ENCODE measurements around the gene ATP6AP1. TPM values are rescaled to one million over a fixed set of nuclear protein-coding genes. Genes with fewer than 3 reads are reported as not detected.

Gene ATP6AP1
- total and polyA plus RNA-seq, 9 donors = 30.0 to 78.3 (median 65.9) TPM

DNA sequence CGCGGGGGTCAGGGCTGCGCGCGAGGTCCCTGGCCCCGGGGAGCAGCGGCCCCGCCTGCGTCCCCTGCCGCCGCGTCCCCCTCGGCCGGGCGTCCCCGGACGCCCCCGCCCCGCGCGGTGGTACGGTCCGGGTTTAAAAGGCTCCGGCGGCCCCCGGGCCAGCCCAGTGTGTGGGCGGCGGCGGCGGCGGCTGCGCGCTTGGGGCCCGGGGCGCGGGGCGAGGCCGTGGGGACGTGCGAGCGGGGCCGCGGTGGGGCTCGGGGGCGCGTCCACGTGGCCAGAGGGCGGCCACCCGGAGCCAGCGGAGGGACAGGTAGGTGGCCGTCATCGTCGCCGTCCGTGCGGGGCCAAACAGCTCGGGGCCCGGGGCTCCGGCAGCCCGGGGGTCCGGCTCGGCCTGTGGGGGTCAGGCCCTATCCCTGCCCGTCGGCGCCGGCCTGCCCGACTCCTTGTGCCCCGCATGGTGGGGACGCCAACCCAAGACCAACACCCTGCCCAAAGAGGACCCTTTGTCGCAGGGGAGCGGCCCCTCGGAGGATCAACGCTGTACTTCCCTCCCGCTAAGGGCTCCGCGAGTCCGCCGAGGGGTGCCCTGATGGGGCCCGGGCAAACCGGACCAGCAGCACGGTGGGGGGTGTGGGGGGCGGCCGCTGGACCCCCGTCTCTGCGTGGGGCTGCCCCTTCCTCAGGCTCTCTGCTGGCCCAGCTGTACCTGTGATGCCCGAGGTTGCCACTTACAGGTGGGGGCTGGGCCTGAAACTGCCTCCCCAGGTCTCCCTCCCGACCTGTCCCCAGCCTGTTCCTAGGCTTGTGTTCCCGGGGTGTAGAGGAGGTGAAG, 29.9 kb downstream of the ATP6AP1 start, which contains the start of gene PLXNA3:
PLXNA3 (plus strand) TSS at position 166 of the 838 bp plus-strand sequence. CDS start 1,903 bp downstream, outside the sequence.
- DNase-seq = peak; percentile 69
- no peak within 1 kb of the TSS for H3K27ac ChIP-seq (ENCODE audit: low read length)
- peak within 1 kb of the TSS; percentile 65 for H3K4me3 ChIP-seq (ENCODE audit: low read length)
- peaks cover 9% of the 10 kb centered on the region for H3K4me1 ChIP-seq (ENCODE audit: control insufficient read depth, insufficient read depth, low read length)
- no peaks in the 10 kb centered on the region for H3K27me3 ChIP-seq (ENCODE audit: control insufficient read depth, insufficient read depth, low read length)
- peaks cover 26% of the 10 kb centered on the region for H3K36me3 ChIP-seq (ENCODE audit: control insufficient read depth, insufficient read depth, low read length)
- 30% methylated on average over 67 of the region's 88 CpGs for WGBS (ENCODE audit: insufficient coverage)
- H3K9me3 ChIP-seq (replicated peaks; ENCODE audit: control insufficient read depth, low read depth, low read length) = peaks cover 2% of the 10 kb centered on the region

DNA sequence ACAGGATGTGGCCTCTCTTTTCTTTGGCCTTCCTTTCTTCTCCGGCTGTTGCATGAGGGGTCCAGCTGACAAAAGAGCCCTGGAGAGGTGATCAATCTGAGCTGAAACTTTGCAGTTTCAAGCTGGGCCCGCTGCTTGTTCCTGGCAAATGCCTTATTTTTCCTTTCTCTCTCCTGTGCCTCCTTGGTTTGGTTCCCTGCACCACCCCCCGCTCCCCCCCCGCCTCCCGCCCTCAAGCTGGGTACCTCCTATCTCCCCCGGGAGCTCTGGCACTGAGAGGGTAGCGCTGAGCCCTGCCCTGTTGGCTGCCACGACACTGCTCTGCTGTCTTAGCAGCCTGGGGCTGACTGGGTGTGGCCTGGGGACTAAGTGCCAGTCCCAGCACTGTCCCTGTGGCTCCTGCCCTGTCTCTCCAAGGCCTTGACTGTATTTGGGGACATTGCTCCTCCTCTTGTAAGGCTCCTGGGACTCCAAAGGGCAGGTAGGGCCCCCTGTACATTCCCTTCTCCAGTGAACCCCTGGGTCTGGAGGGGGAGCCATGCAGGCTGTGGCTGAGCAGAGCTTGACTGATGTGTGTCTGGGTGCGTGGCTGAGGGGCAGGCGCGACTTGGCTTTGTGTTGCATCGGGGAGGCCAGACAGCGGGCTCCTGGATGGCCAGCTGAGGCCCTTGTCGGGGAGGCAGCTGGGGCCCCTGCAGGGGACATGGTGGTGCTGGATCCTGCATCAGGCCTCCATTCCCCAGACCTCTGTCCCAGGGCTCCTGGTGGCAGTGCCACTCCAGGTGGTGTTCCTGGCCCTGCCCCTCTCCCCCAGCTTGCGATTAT, 30.7 kb downstream of the ATP6AP1 start:
- Histone ChIP-seq H3K27me3 (ENCODE audit: control insufficient read depth, insufficient read depth, low read length) (no peaks in the 10 kb centered on the region), H3K36me3 (ENCODE audit: control insufficient read depth, insufficient read depth, low read length) (peaks cover 26% of the 10 kb centered on the region), H3K27ac (ENCODE audit: low read length) (no peak overlapping the region), H3K4me1 (ENCODE audit: control insufficient read depth, insufficient read depth, low read length) (peaks cover 9% of the 10 kb centered on the region), H3K4me3 (ENCODE audit: low read length) (peak overlapping the region; percentile 65), H3K9me3 (replicated peaks; ENCODE audit: control insufficient read depth, low read depth, low read length) (peaks cover 2% of the 10 kb centered on the region)
- peak; percentile 28 for DNase-seq
- 46% methylated on average over 10 of the region's 15 CpGs for WGBS (ENCODE audit: insufficient coverage)

DNA sequence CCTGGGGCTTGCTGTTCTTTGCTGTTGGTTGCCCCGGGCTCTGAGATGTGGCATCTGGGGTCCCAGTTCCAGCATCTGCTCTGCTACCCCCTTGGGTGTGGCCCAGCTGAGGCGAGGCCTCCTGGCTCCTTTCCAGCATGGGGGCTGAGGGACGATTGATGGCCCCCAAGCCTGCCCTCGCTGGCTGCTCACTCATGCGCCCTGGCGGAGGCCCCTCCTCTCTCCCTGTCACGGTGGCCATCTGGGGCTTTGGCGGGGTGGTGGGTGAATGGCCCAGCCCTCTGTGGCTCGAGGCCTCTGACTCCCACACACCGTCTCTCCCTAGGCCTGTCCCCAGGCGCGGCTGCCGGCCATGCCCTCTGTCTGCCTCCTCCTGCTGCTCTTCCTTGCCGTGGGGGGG, 31.4 kb downstream of the ATP6AP1 start:
- Histone ChIP-seq H3K4me3 (ENCODE audit: low read length) (peak overlapping the region; percentile 65), H3K9me3 (replicated peaks; ENCODE audit: control insufficient read depth, low read depth, low read length) (peaks cover 2% of the 10 kb centered on the region), H3K27ac (ENCODE audit: low read length) (no peak overlapping the region), H3K4me1 (ENCODE audit: control insufficient read depth, insufficient read depth, low read length) (peaks cover 9% of the 10 kb centered on the region), H3K27me3 (ENCODE audit: control insufficient read depth, insufficient read depth, low read length) (no peaks in the 10 kb centered on the region), H3K36me3 (ENCODE audit: control insufficient read depth, insufficient read depth, low read length) (peaks cover 32% of the 10 kb centered on the region)
- DNase-seq = no peak
- WGBS (ENCODE audit: insufficient coverage) = 41% methylated on average over 12 of the region's 14 CpGs

DNA sequence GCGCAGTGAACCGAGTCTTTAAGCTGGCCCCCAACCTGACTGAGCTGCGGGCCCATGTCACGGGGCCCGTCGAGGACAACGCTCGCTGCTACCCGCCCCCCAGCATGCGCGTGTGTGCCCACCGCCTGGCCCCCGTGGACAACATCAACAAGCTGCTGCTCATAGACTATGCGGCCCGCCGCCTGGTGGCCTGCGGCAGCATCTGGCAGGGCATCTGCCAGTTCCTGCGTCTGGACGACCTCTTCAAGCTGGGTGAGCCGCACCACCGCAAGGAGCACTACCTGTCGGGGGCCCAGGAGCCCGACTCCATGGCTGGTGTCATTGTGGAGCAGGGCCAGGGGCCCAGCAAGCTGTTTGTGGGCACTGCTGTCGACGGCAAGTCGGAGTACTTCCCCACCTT, 31.8 kb downstream of the ATP6AP1 start:
- WGBS (ENCODE audit: insufficient coverage) = 84% methylated on average over 26 of the region's 26 CpGs
- DNase-seq = no peak
- Histone ChIP-seq H3K4me1 (ENCODE audit: control insufficient read depth, insufficient read depth, low read length) (peaks cover 9% of the 10 kb centered on the region), H3K27me3 (ENCODE audit: control insufficient read depth, insufficient read depth, low read length) (no peaks in the 10 kb centered on the region), H3K9me3 (replicated peaks; ENCODE audit: control insufficient read depth, low read depth, low read length) (peaks cover 2% of the 10 kb centered on the region), H3K4me3 (ENCODE audit: low read length) (no peak overlapping the region), H3K36me3 (ENCODE audit: control insufficient read depth, insufficient read depth, low read length) (peaks cover 37% of the 10 kb centered on the region), H3K27ac (ENCODE audit: low read length) (no peak overlapping the region)

DNA sequence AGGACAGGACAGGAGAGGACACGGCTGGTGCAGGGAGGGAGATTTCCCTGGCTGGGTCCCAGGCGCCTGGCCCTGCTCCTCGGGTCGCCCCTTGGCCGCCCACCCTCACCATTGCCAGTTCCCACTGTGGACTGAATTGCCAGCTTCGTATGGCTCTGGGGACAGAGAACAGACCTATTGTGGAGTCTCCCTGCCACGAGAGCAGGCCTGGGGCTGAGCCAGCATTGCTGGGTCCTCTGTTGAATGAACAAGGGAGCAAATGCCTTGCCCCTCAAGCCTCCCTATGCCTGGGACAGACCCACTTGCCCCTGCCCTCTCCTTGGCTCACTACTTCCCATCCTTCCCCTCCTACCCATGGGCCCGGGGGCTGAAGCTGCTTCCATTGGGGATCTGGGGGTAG, 33.9 kb downstream of the ATP6AP1 start:
- Histone ChIP-seq H3K27ac (ENCODE audit: low read length) (no peak overlapping the region), H3K27me3 (ENCODE audit: control insufficient read depth, insufficient read depth, low read length) (no peaks in the 10 kb centered on the region), H3K9me3 (replicated peaks; ENCODE audit: control insufficient read depth, low read depth, low read length) (peaks cover 2% of the 10 kb centered on the region), H3K36me3 (ENCODE audit: control insufficient read depth, insufficient read depth, low read length) (peaks cover 45% of the 10 kb centered on the region), H3K4me1 (ENCODE audit: control insufficient read depth, insufficient read depth, low read length) (peaks cover 9% of the 10 kb centered on the region), H3K4me3 (ENCODE audit: low read length) (no peak overlapping the region)
- no peak for DNase-seq
- WGBS (ENCODE audit: insufficient coverage) = 85% methylated on average over 7 of the region's 8 CpGs

DNA sequence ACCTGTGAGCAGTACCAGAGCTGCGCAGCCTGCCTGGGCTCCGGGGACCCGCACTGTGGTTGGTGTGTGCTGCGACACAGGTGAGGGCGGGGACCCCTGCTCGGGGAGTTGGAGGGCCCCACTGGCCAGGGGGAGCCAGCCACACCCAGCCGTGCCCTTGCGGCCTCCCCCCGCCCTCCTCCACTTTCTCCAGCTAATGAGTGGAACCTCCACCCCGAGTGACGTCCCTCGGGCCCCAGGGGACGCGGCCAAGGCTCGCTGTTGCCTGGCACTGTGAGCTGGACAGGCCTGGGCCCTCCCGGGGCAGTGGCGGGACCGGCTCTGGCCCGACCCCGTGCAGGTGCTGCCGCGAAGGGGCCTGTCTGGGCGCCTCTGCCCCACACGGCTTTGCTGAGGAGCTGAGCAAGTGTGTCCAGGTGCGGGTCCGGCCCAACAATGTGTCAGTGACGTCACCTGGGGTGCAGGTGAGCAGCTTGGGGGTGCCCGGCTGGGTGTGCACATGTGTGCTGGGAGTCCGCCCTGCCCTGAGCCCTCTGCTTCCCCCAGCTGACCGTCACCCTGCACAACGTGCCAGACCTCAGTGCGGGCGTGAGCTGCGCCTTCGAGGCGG, 35.2 kb downstream of the ATP6AP1 start:
- Histone ChIP-seq H3K27ac (ENCODE audit: low read length) (no peak overlapping the region), H3K4me3 (ENCODE audit: low read length) (no peak overlapping the region), H3K36me3 (ENCODE audit: control insufficient read depth, insufficient read depth, low read length) (peaks cover 55% of the 10 kb centered on the region), H3K4me1 (ENCODE audit: control insufficient read depth, insufficient read depth, low read length) (peaks cover 9% of the 10 kb centered on the region), H3K9me3 (replicated peaks; ENCODE audit: control insufficient read depth, low read depth, low read length) (peaks cover 2% of the 10 kb centered on the region), H3K27me3 (ENCODE audit: control insufficient read depth, insufficient read depth, low read length) (no peaks in the 10 kb centered on the region)
- no peak for DNase-seq
- 88% methylated on average over 28 of the region's 36 CpGs for WGBS (ENCODE audit: insufficient coverage)

DNA sequence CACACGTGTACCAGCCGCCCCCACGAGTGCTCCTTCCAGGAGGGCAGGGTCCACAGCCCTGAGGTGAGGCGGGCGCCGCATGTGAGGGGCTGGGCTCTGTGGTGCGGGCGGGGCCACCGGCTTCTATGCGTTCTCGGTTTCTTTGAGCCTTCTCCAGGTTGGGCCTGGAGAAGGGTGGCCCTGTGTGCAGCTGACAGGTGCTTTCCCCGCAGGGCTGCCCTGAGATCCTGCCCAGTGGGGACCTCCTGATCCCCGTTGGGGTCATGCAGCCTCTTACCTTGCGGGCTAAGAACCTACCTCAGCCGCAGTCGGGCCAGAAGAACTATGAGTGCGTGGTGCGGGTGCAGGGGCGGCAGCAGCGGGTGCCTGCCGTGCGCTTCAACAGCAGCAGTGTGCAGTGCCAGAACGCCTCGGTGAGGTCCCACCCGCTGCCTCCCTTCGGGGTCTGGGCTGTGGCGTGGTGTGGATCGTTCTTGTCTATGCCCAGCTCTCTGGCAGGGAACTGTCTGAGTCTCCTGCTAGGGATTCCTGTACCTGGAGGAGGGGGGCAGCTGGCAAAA, 36.4 kb downstream of the ATP6AP1 start:
- Histone ChIP-seq H3K27me3 (ENCODE audit: control insufficient read depth, insufficient read depth, low read length) (no peaks in the 10 kb centered on the region), H3K36me3 (ENCODE audit: control insufficient read depth, insufficient read depth, low read length) (peaks cover 63% of the 10 kb centered on the region), H3K9me3 (replicated peaks; ENCODE audit: control insufficient read depth, low read depth, low read length) (peaks cover 3% of the 10 kb centered on the region), H3K4me3 (ENCODE audit: low read length) (no peak overlapping the region), H3K27ac (ENCODE audit: low read length) (no peak overlapping the region), H3K4me1 (ENCODE audit: control insufficient read depth, insufficient read depth, low read length) (peaks cover 2% of the 10 kb centered on the region)
- 93% methylated on average over 24 of the region's 28 CpGs for WGBS (ENCODE audit: insufficient coverage)
- no peak for DNase-seq

DNA sequence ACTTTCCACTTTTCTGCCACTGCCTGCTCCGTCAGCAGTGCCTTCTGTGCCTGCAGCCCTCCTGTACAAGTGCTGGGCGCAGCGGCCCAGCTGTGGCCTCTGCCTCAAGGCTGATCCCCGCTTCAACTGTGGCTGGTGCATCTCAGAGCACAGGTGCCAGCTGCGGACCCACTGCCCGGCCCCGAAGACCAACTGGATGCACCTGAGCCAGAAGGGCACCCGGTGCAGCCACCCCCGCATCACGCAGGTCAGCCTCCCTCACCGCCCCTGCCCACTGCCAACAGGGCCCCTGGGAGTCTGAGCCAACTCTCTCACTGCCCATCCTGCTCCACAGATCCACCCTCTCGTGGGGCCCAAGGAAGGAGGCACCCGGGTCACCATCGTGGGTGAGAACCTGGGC, 37.1 kb downstream of the ATP6AP1 start:
- H3K36me3 ChIP-seq (ENCODE audit: control insufficient read depth, insufficient read depth, low read length) = peaks cover 68% of the 10 kb centered on the region
- no peak overlapping the region for H3K4me3 ChIP-seq (ENCODE audit: low read length)
- no peak for DNase-seq
- peaks cover 3% of the 10 kb centered on the region for H3K9me3 ChIP-seq (replicated peaks; ENCODE audit: control insufficient read depth, low read depth, low read length)
- 92% methylated on average over 9 of the region's 14 CpGs for WGBS (ENCODE audit: insufficient coverage)
- no peaks in the 10 kb centered on the region for H3K27me3 ChIP-seq (ENCODE audit: control insufficient read depth, insufficient read depth, low read length)
- H3K4me1 ChIP-seq (ENCODE audit: control insufficient read depth, insufficient read depth, low read length) = no peaks in the 10 kb centered on the region
- no peak overlapping the region for H3K27ac ChIP-seq (ENCODE audit: low read length)

DNA sequence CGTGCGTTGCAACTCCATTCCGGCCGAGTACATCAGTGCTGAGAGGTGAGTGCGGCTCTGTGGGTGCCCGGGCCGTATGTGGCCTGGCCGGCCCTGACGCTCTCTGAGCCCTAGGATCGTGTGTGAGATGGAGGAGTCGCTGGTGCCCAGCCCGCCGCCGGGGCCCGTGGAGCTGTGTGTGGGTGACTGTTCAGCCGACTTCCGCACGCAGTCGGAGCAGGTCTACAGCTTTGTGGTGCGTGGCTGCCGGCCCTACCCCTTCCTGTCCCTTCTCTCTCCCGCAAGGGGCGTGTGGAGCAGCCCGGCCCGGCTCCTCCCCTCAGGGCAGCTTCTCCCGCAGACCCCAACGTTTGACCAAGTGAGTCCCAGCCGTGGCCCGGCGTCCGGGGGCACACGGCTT, 37.6 kb downstream of the ATP6AP1 start:
- H3K4me1 ChIP-seq (ENCODE audit: control insufficient read depth, insufficient read depth, low read length) = no peaks in the 10 kb centered on the region
- no peaks in the 10 kb centered on the region for H3K27me3 ChIP-seq (ENCODE audit: control insufficient read depth, insufficient read depth, low read length)
- no peak overlapping the region for H3K27ac ChIP-seq (ENCODE audit: low read length)
- peaks cover 65% of the 10 kb centered on the region for H3K36me3 ChIP-seq (ENCODE audit: control insufficient read depth, insufficient read depth, low read length)
- H3K9me3 ChIP-seq (replicated peaks; ENCODE audit: control insufficient read depth, low read depth, low read length) = peaks cover 3% of the 10 kb centered on the region
- WGBS (ENCODE audit: insufficient coverage) = 91% methylated on average over 22 of the region's 32 CpGs
- H3K4me3 ChIP-seq (ENCODE audit: low read length) = no peak overlapping the region
- no peak for DNase-seq

All from muscle of leg (tissue), 11 donors.